Measurements from ENCODE around the gene BLOC1S1.

BLOC1S1 gene

GRCh38 chr12:55736780-55737580 is 21.1 kb downstream of the BLOC1S1 start:
- no peak overlapping the region for H3K4me3 ChIP-seq (ENCODE audit: low read depth in 1 of 2, low read length in 1 of 2)
- H3K4me1 ChIP-seq (ENCODE audit: control insufficient read depth in 1 of 2, insufficient read depth in 1 of 2, low read depth in 1 of 2, low read length in 1 of 2): peaks cover 10 to 11% of the 10 kb centered on the region in 2 experiments
- no peaks in the 10 kb centered on the region for H3K36me3 ChIP-seq
- H3K27ac ChIP-seq: no peak overlapping the region
- TF ChIP-seq CTCF (IDR thresholded peaks at IDR 0.05): peak; percentile 44
- peaks cover 13% of the 10 kb centered on the region for H3K27me3 ChIP-seq
- no peaks in the 10 kb centered on the region for H3K9me3 ChIP-seq

DNA sequence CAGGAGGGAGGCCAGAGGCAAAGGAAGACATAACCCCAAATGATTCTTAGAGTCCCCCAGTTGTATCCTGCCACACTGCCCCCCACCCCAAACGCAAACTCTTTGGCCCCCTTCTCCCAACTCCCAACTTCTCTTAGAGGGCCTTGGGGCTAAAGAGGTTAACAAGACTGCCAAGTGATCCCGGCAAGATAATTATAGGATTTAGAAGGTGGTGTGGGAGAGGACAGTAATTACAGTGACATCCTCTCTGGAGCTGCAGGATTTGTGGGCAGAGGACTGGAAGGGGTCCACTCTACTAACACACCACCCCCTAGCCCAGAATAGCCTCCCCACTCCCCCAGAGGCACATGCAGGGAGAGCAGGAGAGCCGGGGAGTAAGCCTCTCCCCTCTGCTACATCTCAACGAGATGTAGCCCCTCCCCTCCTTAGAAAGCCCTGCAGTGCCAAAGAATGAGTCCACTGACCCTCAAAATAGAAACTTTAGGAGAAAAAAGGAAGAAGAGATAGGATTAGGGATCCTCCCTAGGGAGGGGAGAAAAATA is 21.8 kb downstream of the BLOC1S1 start:
- H3K4me3 ChIP-seq (ENCODE audit: low read depth in 1 of 2, low read length in 1 of 2): no peak overlapping the region
- peaks cover 20% of the 10 kb centered on the region for H3K27me3 ChIP-seq
- H3K4me1 ChIP-seq (ENCODE audit: control insufficient read depth in 1 of 2, insufficient read depth in 1 of 2, low read depth in 1 of 2, low read length in 1 of 2): peaks cover 12 to 13% of the 10 kb centered on the region in 2 experiments
- TF ChIP-seq CTCF (IDR thresholded peaks at IDR 0.05): no peak
- no peaks in the 10 kb centered on the region for H3K9me3 ChIP-seq
- no peak overlapping the region for H3K27ac ChIP-seq
- H3K36me3 ChIP-seq: no peaks in the 10 kb centered on the region

DNA sequence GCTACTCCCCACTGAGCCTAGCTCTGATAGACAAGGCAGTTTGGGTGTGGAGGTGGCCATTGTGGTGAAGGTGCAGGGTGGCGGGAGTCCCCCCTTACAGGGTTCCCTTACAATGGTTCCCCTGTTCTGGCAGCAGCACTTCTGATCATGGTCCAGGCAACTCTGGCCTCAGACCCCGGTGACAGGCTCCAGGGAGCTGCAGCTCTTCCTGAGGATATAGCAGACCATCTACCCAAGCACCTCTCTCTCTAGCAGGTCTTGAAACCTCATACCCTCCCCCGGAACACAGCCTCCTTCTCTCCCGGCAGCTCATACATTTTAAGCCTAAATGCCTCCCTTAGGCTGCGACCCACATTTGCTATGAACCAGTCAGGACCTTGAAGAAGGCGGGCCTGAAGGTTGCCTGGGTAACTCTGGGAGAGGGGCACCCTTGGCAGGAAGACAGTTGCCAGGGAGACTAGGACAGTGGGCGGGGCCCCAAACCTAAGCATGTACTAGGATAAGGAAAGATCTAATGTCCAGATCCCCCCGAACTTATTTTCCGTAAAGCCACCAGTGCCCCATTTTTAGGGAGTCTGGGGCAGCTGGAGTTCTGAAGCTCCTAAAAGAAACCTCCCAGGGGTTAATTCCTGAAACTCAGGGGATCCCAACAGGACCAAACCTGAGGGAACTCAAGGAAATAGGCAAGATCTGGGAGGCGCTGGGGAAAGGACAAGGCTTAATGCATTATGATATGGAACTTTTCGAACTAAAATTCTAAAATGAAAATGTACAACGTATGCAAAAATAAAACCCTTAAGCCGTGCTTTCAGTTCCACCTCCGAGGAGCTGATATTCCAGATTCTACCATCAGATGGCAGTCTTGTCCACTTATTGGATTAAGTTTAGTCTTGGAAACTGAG is 22.5 kb downstream of the BLOC1S1 start:
- peaks cover 15 to 16% of the 10 kb centered on the region in 2 experiments for H3K4me1 ChIP-seq (ENCODE audit: control insufficient read depth in 1 of 2, insufficient read depth in 1 of 2, low read depth in 1 of 2, low read length in 1 of 2)
- no peaks in the 10 kb centered on the region for H3K9me3 ChIP-seq
- peak overlapping the region; percentile 53 to 60 for H3K4me3 ChIP-seq (ENCODE audit: low read depth in 1 of 2, low read length in 1 of 2)
- H3K36me3 ChIP-seq: no peaks in the 10 kb centered on the region
- peak overlapping the region; percentile 57 for H3K27ac ChIP-seq
- TF ChIP-seq CTCF (IDR thresholded peaks at IDR 0.05): peak; percentile 88
- H3K27me3 ChIP-seq: peaks cover 27% of the 10 kb centered on the region

- Histone ChIP-seq H3K4me1 (ENCODE audit: control insufficient read depth in 1 of 2, insufficient read depth in 1 of 2, low read depth in 1 of 2, low read length in 1 of 2) (peaks cover 21 to 22% of the 10 kb centered on the region in 2 experiments), H3K9me3 (no peaks in the 10 kb centered on the region), H3K4me3 (ENCODE audit: low read depth in 1 of 2, low read length in 1 of 2) (peak overlapping the region; percentile 53 to 60), H3K36me3 (no peaks in the 10 kb centered on the region), H3K27me3 (peaks cover 33% of the 10 kb centered on the region), H3K27ac (no peak overlapping the region)
- TF ChIP-seq CTCF (IDR thresholded peaks at IDR 0.05): no peak
Observed at GRCh38 chr12:55739025-55739378, 23.2 kb downstream of the BLOC1S1 start.

- Histone ChIP-seq H3K4me3 (ENCODE audit: low read depth in 1 of 2, low read length in 1 of 2) (no peak overlapping the region), H3K27ac (no peak overlapping the region)
- no peak for TF ChIP-seq CTCF (IDR thresholded peaks at IDR 0.05)
Observed at GRCh38 chr12:55741931-55742680, 26.3 kb downstream of the BLOC1S1 start.

More at GRCh38 chr12:55741931-55742680, 26.3 kb downstream of the BLOC1S1 start:
- Histone ChIP-seq H3K9me3 (no peaks in the 10 kb centered on the region), H3K36me3 (no peaks in the 10 kb centered on the region), H3K4me1 (ENCODE audit: control insufficient read depth in 1 of 2, insufficient read depth in 1 of 2, low read depth in 1 of 2, low read length in 1 of 2) (peaks cover 25 to 26% of the 10 kb centered on the region in 2 experiments), H3K27me3 (peaks cover 63% of the 10 kb centered on the region)
